ENCODE data around the gene GOLGA6L2. TPM values are rescaled to one million over a fixed set of nuclear protein-coding genes. Genes with fewer than 3 reads are reported as not detected.

The GOLGA6L2 gene, protein sequence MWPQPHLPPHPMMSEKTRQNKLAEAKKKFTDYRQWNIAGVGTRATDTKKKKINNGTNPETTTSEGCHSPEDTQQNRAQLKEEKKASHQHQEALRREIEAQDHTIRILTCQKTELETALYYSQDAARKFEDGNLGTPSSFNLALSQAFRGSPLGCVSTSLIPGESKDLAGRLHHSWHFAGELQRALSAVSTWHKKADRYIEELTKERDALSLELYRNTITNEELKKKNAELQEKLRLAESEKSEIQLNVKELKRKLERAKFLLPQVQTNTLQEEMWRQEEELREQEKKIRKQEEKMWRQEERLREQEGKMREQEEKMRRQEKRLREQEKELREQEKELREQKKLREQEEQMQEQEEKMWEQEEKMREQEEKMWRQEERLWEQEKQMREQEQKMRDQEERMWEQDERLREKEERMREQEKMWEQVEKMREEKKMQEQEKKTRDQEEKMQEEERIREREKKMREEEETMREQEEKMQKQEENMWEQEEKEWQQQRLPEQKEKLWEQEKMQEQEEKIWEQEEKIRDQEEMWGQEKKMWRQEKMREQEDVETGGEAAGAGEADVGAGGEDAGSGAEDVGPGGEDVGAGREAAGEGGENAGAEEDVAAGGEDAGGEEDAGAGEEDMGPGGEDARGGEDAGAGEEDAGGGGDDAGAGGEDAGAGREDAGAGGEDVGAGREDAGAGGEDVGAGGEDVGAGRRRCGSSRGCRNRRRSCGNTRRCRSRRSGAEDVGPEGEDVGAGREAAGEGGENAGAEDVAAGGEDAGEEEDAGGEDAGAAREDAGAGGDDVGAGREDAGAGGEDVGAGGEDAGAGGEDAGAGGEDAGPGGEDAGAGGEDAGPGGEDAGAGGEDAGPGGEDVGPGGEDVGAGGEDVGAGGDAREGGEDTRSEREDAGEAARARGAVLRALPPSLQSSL
- not detected for total RNA-seq

DNA sequence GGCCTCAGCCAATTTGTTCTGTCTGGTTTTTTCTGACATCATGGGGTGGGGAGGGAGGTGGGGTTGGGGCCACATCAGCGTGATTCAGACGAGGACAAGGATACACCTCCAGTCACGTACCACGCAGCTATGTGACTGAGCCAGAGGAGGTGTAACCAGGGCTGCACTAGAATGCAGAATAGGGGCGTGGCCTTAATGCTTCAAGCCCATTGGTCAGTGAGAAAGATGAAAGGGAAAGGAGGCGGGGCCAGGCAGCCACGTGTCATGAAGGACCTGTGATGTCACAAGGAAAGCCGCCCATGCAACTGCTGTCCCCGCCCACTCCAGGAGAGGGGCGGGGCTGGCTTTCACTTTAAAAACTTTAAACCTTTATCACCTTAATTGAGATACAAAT, at the start of gene GOLGA6L2:
TSS of gene GOLGA6L2 (minus strand) at position 137 of the 394 bp plus-strand sequence. CDS start at position 75, 62 bp downstream.
- intact Hi-C loops (cut with DNase I; ENCODE audit: low total_unique reads), result no loop called here
- no peak within 1 kb of the TSS for H3K4me3 ChIP-seq (ENCODE audit: low read depth, poor library complexity, severe bottlenecking)
- DNase-seq (ENCODE audit: low spot score in 2 of 2), result no peak
- WGBS, 2 donors, result 84 to 87% methylated on average over 10 of the region's 10 CpGs
- TF ChIP-seq POLR2A (IDR thresholded peaks at IDR 0.05), result no peak
- TF ChIP-seq, protein P1, sequence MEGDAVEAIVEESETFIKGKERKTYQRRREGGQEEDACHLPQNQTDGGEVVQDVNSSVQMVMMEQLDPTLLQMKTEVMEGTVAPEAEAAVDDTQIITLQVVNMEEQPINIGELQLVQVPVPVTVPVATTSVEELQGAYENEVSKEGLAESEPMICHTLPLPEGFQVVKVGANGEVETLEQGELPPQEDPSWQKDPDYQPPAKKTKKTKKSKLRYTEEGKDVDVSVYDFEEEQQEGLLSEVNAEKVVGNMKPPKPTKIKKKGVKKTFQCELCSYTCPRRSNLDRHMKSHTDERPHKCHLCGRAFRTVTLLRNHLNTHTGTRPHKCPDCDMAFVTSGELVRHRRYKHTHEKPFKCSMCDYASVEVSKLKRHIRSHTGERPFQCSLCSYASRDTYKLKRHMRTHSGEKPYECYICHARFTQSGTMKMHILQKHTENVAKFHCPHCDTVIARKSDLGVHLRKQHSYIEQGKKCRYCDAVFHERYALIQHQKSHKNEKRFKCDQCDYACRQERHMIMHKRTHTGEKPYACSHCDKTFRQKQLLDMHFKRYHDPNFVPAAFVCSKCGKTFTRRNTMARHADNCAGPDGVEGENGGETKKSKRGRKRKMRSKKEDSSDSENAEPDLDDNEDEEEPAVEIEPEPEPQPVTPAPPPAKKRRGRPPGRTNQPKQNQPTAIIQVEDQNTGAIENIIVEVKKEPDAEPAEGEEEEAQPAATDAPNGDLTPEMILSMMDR (IDR thresholded peaks at IDR 0.05), result no peak

DNA sequence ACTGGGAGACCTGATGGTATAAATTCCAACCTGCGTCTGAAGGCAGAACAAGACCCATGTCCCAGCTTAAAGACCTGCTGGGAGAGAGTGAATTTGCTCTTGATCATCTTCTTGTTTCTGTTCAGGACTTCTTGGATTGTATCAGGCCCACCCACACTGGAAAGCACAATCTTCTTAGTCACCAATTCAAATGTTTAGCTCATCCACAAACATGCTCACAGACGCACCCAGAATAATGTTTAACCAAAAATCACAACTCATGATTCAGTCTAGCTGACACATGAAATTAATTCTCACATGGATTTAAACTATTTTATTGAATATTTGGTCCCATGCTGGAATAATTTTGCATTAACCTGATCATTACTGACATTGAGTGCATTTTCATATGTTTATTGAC, 37.8 kb upstream of the GOLGA6L2 start:
- TF ChIP-seq, protein P1 (IDR thresholded peaks at IDR 0.05), result no peak
- no peak for TF ChIP-seq POLR2A (IDR thresholded peaks at IDR 0.05)
- DNase-seq (ENCODE audit: low spot score in 2 of 2), result no peak
- WGBS, 2 donors, result 78 to 88% methylated on average over 2 of the region's 2 CpGs
- intact Hi-C loops (cut with DNase I; ENCODE audit: low total_unique reads), result no loop called here
- no peak overlapping the region for H3K4me3 ChIP-seq (ENCODE audit: low read depth, poor library complexity, severe bottlenecking)

DNA sequence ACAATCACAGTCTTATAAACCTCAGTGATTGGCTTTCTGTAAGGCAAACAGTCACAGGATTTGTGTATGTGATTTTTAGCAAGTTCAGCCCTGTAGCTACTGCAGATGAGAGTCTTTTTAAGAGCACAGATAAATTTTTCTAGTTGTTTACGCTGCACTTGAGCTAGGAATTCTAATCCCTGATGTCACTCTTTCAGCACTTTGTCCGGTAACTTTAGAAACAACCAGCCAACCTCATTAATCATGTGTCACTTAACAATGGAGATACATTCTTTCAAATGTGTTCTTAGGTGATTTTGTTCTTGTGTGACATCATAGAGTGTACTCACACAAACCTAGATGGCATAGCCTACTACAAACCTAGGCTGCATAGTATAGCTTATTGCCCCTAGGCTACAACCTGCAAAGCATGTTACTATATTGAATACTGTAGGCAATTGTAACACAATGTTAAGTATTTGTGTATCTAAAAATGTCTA, 36.8 kb upstream of the GOLGA6L2 start:
- no peak for DNase-seq (ENCODE audit: low spot score in 2 of 2)
- 48 to 57% methylated on average over 2 of the region's 2 CpGs for WGBS, 2 donors
- intact Hi-C loops (cut with DNase I; ENCODE audit: low total_unique reads), result no loop called here
- no peak for TF ChIP-seq POLR2A (IDR thresholded peaks at IDR 0.05)
- TF ChIP-seq, protein P1 (IDR thresholded peaks at IDR 0.05), result no peak
- no peak overlapping the region for H3K4me3 ChIP-seq (ENCODE audit: low read depth, poor library complexity, severe bottlenecking)

DNA sequence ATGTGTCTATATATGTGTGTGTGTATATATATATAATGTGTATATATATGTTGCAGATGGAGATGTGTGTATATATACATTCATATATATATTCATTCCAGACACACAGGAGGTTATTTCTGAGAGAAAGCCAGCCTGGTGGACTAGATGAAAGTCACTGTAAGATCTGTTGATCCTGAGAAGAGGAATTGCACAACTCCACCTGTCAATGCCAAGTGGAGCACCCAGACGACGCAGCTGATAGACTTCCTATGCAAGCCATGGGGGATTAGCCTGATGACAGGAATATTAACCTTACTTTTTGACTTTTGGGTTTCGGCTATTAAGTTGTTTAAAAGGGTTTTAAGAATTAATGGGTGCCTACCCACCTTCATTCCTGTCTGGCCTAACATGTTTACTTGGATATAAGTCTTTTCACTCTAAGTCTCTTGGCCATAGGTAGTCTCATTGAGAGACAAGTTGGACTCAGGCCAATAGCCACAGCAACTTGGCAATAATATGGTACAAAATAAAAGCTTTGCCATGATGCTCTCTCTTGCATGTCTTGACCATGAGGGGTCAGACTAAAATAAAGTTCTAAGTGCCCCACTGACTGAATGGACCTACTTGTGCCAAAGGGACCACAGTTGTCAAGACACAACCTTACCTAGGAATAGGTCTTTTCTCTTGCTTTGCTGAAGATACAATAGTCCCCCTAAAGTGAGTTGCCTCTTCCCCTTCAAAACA, 35.9 kb upstream of the GOLGA6L2 start:
- no peak overlapping the region for H3K4me3 ChIP-seq (ENCODE audit: low read depth, poor library complexity, severe bottlenecking)
- TF ChIP-seq, protein P1 (IDR thresholded peaks at IDR 0.05), result no peak
- TF ChIP-seq POLR2A (IDR thresholded peaks at IDR 0.05), result no peak

DNA sequence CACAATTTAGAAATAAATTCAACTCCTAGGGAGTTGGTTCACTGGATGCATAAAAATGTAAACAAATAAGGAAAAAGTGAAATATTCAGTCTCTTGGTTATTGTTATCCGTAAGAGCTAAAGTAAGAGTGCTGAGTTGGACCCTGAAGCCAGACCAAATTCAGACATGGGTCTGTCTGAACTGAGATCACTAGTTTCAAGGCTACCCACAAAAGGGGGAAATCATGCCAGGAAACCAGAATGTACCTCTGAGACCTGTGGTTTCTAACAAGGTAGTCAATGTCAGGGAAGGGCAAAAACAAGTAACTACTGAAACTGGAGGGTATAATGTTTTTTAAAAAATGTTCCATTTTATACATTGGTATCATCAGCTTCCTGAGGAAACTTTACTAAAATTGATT, 35.2 kb upstream of the GOLGA6L2 start:
- TF ChIP-seq, protein P1 (IDR thresholded peaks at IDR 0.05), result no peak
- no peak for TF ChIP-seq POLR2A (IDR thresholded peaks at IDR 0.05)
- WGBS, 2 donors, result 71 to 84% methylated on average over 1 of the region's 1 CpG
- no peak for DNase-seq (ENCODE audit: low spot score in 2 of 2)
- no peak overlapping the region for H3K4me3 ChIP-seq (ENCODE audit: low read depth, poor library complexity, severe bottlenecking)
- intact Hi-C loops (cut with DNase I; ENCODE audit: low total_unique reads), result no loop called here

More for the DNA sequence above, 35.9 kb upstream of the GOLGA6L2 start:
- DNase-seq (ENCODE audit: low spot score in 2 of 2), result no peak
- intact Hi-C loops (cut with DNase I; ENCODE audit: low total_unique reads), result no loop called here
- 77 to 81% methylated on average over 3 of the region's 3 CpGs for WGBS, 2 donors
